Subcutaneous adipose tissue (tissue), 4 donors: ENCODE results near the gene FBXO31. TPM values are rescaled to one million over a fixed set of nuclear protein-coding genes. Genes with fewer than 3 reads are reported as not detected.

ENCODE experiments used
- CTCF ChIP-seq: fragments of 450-650 bp; IDR thresholded peaks from one replicate; pipeline ENCODE4 v1.5.1; 2016; ENCODE audit warnings: low read depth, mild to moderate bottlenecking, control low read depth, antibody characterized with exemption, moderate library complexity
- total RNA-seq, 4 donors: library from RNA; depleted of rRNA; stranded (reverse); fragments of >200 nt; gene quantifications; one replicate each; pipeline ENCODE4 v1.1.0, GENCODE V29; 2016

FBXO31 gene
- total RNA-seq, 4 donors from 2014 or later: 36.7 to 353 (median 76.1) TPM

DNA sequence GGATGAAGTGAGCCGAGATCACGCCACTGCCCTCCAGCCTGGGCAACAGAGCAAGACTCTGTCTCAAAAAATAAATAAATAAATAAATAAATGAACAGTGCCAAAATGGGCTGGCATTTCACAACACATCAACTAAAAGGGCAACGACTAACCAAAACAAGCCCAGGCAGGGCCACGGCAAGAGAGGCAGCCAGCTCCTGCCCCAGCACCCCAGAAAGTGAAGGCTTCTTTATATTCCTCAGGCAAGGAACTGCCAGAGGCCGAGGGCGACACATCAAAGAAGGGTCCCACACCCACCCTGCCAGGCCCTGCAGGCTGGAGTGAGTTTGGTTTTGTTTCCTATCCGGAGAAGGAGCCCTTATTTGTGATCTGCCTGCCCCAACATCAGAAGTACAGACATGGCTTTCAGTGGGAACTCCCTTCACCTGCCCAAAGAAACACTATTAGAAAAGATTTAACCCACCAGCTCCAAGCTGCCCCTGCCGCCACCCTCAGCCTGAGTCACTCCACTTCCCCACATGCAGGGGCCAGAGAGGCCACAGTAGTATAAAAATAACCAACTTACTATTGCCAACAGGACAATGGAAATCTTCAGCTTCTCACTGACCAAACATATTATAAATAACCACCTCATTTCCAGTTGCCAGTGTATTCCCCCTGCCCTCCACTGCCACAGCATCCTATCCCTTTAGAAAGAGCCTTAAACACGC lies 8.0 kb downstream of the FBXO31 start:
- no peak for TF ChIP-seq CTCF

DNA sequence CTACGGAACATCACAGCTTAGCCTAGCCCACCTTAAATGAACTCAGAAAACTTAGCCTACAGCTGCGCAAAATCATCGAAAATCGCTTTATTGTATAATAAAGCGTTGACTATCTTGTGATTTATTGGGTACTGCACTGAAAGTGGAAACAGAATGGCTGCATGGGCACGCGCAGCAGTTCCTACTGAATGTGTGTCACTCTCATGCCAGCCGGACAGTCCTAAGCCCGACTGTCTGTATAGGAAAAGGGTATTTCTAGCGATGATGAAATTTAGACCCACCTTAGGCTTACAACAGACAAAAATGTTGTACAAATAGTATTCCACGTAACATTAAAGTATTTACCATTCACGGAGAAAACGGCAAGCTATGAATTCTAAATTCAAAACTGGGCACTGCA lies 9.3 kb downstream of the FBXO31 start:
- TF ChIP-seq CTCF: no peak

GRCh38 chr16:87372305-87372704 lies 11.3 kb downstream of the FBXO31 start:
- no peak for TF ChIP-seq CTCF

DNA sequence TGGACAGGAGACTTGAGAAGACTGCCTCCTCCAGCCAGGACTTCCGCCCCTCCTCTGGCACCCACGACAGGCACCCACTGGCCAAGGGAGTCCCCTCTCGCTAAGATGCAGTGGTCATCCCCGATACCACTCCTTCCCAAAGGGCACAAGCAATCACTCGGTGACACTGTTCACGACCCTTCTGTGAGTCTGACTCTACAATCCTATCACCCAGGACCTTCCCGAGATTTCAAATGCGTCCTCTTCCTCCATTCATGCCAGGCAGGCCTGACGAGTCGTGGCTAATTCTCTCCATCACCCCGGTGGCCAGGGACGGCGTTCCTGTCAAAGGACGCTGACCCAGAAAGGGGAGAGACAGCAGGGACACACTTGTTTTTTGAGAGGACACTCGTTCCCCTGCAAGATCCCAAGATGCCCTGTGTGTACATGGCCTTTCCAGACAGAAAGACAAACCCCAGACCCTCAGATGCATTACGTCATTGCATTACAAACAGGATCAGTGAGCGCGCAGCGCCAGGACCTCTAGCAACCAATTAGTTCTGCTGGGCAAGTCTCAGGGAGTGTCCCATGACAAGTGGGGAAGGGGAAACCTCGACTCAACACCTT lies 12.2 kb downstream of the FBXO31 start:
- TF ChIP-seq CTCF: no peak

GRCh38 chr16:87369796-87370719 lies 13.5 kb downstream of the FBXO31 start:
- no peak for TF ChIP-seq CTCF

DNA sequence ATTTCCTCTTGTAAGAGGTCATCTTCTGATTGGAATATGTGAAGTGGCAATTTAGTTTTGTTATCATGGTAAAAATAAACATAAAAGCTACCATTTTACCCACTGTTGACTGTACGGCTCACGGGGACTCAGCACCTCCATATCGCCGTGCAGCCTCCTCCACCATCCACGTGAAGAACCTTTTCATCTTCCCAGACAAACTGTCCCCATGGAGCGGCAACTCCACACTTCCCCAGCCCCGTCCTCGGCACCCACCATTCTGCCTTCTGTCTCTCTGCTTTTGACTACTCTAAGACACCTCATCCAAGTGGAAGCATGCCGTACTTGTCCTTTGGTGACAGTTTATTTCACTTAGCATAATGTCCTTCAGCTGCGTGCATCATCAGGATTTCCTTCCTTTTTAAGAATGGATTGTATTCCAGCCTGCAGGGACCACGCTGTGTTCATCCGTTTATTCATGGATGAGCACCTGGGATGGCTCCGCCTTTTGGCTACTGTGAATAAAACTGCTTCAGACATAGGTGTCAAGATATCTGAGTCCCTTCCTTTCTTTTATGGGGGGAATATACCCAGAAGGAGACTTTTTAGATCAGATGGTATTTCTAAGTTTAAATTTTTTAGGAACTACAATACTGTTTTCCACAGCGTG lies 14.3 kb downstream of the FBXO31 start:
- no peak for TF ChIP-seq CTCF
